ENCODE data around the gene OLFML2A. TPM values are rescaled to one million over a fixed set of nuclear protein-coding genes. Genes with fewer than 3 reads are reported as not detected.

OLFML2A gene
- polyA plus RNA-seq, 1 donor from 2014 or later: 0.15 TPM

DNA sequence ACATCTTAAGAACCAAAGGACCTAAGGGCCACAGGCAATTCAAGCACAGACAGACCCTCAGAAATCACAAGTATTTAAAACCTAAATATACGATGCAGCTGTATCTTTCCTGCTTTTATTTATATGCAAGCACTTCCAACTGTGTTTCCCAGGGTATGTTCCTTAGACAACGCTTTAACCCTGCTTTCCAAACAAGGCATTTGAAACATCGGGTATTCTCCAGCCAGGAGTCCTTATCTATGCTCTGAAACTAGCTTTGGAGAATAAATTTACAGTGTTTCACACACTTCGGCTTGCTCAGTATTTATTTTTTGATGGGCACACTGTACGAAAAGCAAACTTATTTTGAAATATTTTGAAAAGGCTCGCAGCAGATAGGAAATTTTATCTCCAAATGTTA, 19.3 kb upstream of the OLFML2A start:
- TF ChIP-seq SMC3 (conservative IDR thresholded peaks at IDR 0.05; ENCODE audit: poor library complexity): no peak
- TF ChIP-seq, protein P1, sequence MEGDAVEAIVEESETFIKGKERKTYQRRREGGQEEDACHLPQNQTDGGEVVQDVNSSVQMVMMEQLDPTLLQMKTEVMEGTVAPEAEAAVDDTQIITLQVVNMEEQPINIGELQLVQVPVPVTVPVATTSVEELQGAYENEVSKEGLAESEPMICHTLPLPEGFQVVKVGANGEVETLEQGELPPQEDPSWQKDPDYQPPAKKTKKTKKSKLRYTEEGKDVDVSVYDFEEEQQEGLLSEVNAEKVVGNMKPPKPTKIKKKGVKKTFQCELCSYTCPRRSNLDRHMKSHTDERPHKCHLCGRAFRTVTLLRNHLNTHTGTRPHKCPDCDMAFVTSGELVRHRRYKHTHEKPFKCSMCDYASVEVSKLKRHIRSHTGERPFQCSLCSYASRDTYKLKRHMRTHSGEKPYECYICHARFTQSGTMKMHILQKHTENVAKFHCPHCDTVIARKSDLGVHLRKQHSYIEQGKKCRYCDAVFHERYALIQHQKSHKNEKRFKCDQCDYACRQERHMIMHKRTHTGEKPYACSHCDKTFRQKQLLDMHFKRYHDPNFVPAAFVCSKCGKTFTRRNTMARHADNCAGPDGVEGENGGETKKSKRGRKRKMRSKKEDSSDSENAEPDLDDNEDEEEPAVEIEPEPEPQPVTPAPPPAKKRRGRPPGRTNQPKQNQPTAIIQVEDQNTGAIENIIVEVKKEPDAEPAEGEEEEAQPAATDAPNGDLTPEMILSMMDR (IDR thresholded peaks at IDR 0.05; ENCODE audit: poor library complexity, severe bottlenecking): no peak
- TF ChIP-seq, protein P2, sequence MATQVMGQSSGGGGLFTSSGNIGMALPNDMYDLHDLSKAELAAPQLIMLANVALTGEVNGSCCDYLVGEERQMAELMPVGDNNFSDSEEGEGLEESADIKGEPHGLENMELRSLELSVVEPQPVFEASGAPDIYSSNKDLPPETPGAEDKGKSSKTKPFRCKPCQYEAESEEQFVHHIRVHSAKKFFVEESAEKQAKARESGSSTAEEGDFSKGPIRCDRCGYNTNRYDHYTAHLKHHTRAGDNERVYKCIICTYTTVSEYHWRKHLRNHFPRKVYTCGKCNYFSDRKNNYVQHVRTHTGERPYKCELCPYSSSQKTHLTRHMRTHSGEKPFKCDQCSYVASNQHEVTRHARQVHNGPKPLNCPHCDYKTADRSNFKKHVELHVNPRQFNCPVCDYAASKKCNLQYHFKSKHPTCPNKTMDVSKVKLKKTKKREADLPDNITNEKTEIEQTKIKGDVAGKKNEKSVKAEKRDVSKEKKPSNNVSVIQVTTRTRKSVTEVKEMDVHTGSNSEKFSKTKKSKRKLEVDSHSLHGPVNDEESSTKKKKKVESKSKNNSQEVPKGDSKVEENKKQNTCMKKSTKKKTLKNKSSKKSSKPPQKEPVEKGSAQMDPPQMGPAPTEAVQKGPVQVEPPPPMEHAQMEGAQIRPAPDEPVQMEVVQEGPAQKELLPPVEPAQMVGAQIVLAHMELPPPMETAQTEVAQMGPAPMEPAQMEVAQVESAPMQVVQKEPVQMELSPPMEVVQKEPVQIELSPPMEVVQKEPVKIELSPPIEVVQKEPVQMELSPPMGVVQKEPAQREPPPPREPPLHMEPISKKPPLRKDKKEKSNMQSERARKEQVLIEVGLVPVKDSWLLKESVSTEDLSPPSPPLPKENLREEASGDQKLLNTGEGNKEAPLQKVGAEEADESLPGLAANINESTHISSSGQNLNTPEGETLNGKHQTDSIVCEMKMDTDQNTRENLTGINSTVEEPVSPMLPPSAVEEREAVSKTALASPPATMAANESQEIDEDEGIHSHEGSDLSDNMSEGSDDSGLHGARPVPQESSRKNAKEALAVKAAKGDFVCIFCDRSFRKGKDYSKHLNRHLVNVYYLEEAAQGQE (IDR thresholded peaks at IDR 0.05; ENCODE audit: borderline replicate concordance): no peak
- no peak for TF ChIP-seq RAD21 (conservative IDR thresholded peaks at IDR 0.05)
- TF ChIP-seq MXI1 (conservative IDR thresholded peaks at IDR 0.05; ENCODE audit: poor library complexity, severe bottlenecking): no peak
- no peak for TF ChIP-seq TAF1 (IDR thresholded peaks at IDR 0.05; ENCODE audit: low read depth)
- no peak for TF ChIP-seq EZH2 (IDR thresholded peaks at IDR 0.05; ENCODE audit: borderline replicate concordance, insufficient read depth, low read length, poor library complexity, severe bottlenecking)
- TF ChIP-seq EP300 (conservative IDR thresholded peaks at IDR 0.05; ENCODE audit: poor library complexity, severe bottlenecking): no peak
- no peak for TF ChIP-seq POLR2AphosphoS5 (IDR thresholded peaks at IDR 0.05)
- H3K36me3 ChIP-seq (ENCODE audit: insufficient read depth, low read length): no peaks in the 10 kb centered on the region
- H3F3A ChIP-seq (ENCODE audit: insufficient read depth, low read length, poor library complexity, severe bottlenecking): no peaks in the 10 kb centered on the region
- no peaks in the 10 kb centered on the region for H3K9me2 ChIP-seq (ENCODE audit: insufficient read depth, low read length)
- H2AFZ ChIP-seq (ENCODE audit: low read depth, low read length): no peak overlapping the region
- H3K4me2 ChIP-seq (ENCODE audit: low read length): peak overlapping the region; percentile 9
- H3K27me3 ChIP-seq (ENCODE audit: insufficient read depth, low read depth, low read length): no peaks in the 10 kb centered on the region
- no peak overlapping the region for H3K27ac ChIP-seq (ENCODE audit: low read length)
- H3K9ac ChIP-seq (ENCODE audit: low read length): no peak overlapping the region
- no peaks in the 10 kb centered on the region for H4K20me1 ChIP-seq (ENCODE audit: insufficient read depth)
- H3K79me2 ChIP-seq (replicated peaks; ENCODE audit: insufficient read depth, low read length): peaks cover 13% of the 10 kb centered on the region
- peak overlapping the region; percentile 19 for H3K4me3 ChIP-seq (ENCODE audit: low read length)
- no peaks in the 10 kb centered on the region for H3K9me3 ChIP-seq (ENCODE audit: low read length)

DNA sequence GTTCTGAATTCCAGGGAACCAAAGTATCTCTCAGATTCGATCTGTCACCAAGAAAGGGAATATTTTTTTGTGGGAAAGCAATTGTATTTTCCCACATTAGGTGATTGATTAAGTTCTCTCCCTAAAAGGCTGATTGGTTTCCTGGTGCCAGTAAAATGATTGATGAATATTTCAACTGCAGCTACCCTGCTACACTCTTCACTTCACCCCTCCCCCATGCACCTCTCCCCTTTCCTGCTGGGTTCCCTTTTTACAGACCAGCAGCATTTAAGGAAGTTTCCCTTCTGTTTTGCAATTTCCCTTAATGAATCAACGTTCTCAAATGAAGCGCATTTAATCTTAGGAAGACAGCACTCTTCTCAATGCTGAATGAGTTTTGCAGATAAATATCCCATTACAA, 18.9 kb upstream of the OLFML2A start:
- Histone ChIP-seq H3K4me3 (ENCODE audit: low read length) (peak overlapping the region; percentile 19), H3K27ac (ENCODE audit: low read length) (no peak overlapping the region), H3F3A (ENCODE audit: insufficient read depth, low read length, poor library complexity, severe bottlenecking) (no peaks in the 10 kb centered on the region), H3K79me2 (replicated peaks; ENCODE audit: insufficient read depth, low read length) (peaks cover 16% of the 10 kb centered on the region), H3K9me2 (ENCODE audit: insufficient read depth, low read length) (no peaks in the 10 kb centered on the region), H4K20me1 (ENCODE audit: insufficient read depth) (no peaks in the 10 kb centered on the region), H3K27me3 (ENCODE audit: insufficient read depth, low read depth, low read length) (no peaks in the 10 kb centered on the region), H3K9ac (ENCODE audit: low read length) (no peak overlapping the region), H3K9me3 (ENCODE audit: low read length) (no peaks in the 10 kb centered on the region), H3K4me2 (ENCODE audit: low read length) (peak overlapping the region; percentile 9), H3K36me3 (ENCODE audit: insufficient read depth, low read length) (no peaks in the 10 kb centered on the region), H2AFZ (ENCODE audit: low read depth, low read length) (no peak overlapping the region)
- no peak for TF ChIP-seq EZH2 (IDR thresholded peaks at IDR 0.05; ENCODE audit: borderline replicate concordance, insufficient read depth, low read length, poor library complexity, severe bottlenecking)
- no peak for TF ChIP-seq RAD21 (conservative IDR thresholded peaks at IDR 0.05)
- TF ChIP-seq, protein P2 (IDR thresholded peaks at IDR 0.05; ENCODE audit: borderline replicate concordance): no peak
- TF ChIP-seq, protein P1 (IDR thresholded peaks at IDR 0.05; ENCODE audit: poor library complexity, severe bottlenecking): no peak
- no peak for TF ChIP-seq SMC3 (conservative IDR thresholded peaks at IDR 0.05; ENCODE audit: poor library complexity)
- no peak for TF ChIP-seq EP300 (conservative IDR thresholded peaks at IDR 0.05; ENCODE audit: poor library complexity, severe bottlenecking)
- no peak for TF ChIP-seq TAF1 (IDR thresholded peaks at IDR 0.05; ENCODE audit: low read depth)
- no peak for TF ChIP-seq POLR2AphosphoS5 (IDR thresholded peaks at IDR 0.05)
- TF ChIP-seq MXI1 (conservative IDR thresholded peaks at IDR 0.05; ENCODE audit: poor library complexity, severe bottlenecking): no peak

All from neural cell (in vitro differentiated cells).